ENCODE results near the gene FGF14. TPM values are rescaled to one million over a fixed set of nuclear protein-coding genes. Genes with fewer than 3 reads are reported as not detected.
"Not testable (repeated sequence)": the region's sequence is repeated elsewhere in the genome, so short reads cannot be mapped to it uniquely, and the experiment has no call there.

Gene FGF14
- total RNA-seq, 1 experiment from 2014 or later, result not detected

GRCh38 chr13:101845245-101846020 lies 556.4 kb downstream of the FGF14 start:
- no peak for TF ChIP-seq EZH2phosphoT487 (IDR thresholded peaks at IDR 0.05; ENCODE audit: borderline replicate concordance, low read length)
- no peak for TF ChIP-seq CTCF (conservative IDR thresholded peaks at IDR 0.05; ENCODE audit: low read depth, low read length)
- no peak for TF ChIP-seq EZH2 (IDR thresholded peaks at IDR 0.05; ENCODE audit: low read length, unreplicated experiment)
- no peaks in the 10 kb centered on the region for H3K9me3 ChIP-seq (ENCODE audit: low read length)
- no peak overlapping the region for H3K9ac ChIP-seq (ENCODE audit: low read length)
- no peaks in the 10 kb centered on the region for H3K36me3 ChIP-seq (ENCODE audit: low read depth, low read length)
- BruUV-seq (replicated peaks), result no TSS peak
- H3K79me2 ChIP-seq (ENCODE audit: low read length), result no peaks in the 10 kb centered on the region
- ChIA-PET CTCF (no interaction called here), POLR2A (ENCODE audit: unreplicated experiment) (no interaction called here)
- intact Hi-C loops (cut with micrococcal nuclease), result no loop called here
- H3K9me2 ChIP-seq (replicated peaks; ENCODE audit: low read length), result no peaks in the 10 kb centered on the region
- no peak overlapping the region for H3K4me2 ChIP-seq (ENCODE audit: low read length)
- peaks cover 60% of the 10 kb centered on the region; the same call in 1 of the 2 replicates for H3K27me3 ChIP-seq (ENCODE audit: low read length)
- DNase-seq, result peak; percentile 22
- H3K27ac ChIP-seq (ENCODE audit: low read length), result no peak overlapping the region
- no peaks in the 10 kb centered on the region for H4K20me1 ChIP-seq (ENCODE audit: low read length)
- H3K4me3 ChIP-seq (ENCODE audit: low read length), result no peak overlapping the region
- no peak for ATAC-seq
- H2AFZ ChIP-seq (ENCODE audit: low read length), result no peak overlapping the region
- H3F3A ChIP-seq (ENCODE audit: low read length, unreplicated experiment), result no peaks in the 10 kb centered on the region
- 0 out of 2 replicates have a peak, but pooled peaks cover 4% of the 10 kb centered on the region for H3K4me1 ChIP-seq (ENCODE audit: insufficient read depth, low read length)

- TF ChIP-seq EZH2phosphoT487 (IDR thresholded peaks at IDR 0.05; ENCODE audit: borderline replicate concordance, low read length) (no peak), CTCF (conservative IDR thresholded peaks at IDR 0.05; ENCODE audit: low read depth, low read length) (no peak), EZH2 (IDR thresholded peaks at IDR 0.05; ENCODE audit: low read length, unreplicated experiment) (no peak)
- H2AFZ ChIP-seq (ENCODE audit: low read length), result no peak overlapping the region
- H3K27ac ChIP-seq (ENCODE audit: low read length), result no peak overlapping the region
- no peak for ATAC-seq
- H3K36me3 ChIP-seq (ENCODE audit: low read depth, low read length), result no peaks in the 10 kb centered on the region
- H4K20me1 ChIP-seq (ENCODE audit: low read length), result no peaks in the 10 kb centered on the region
- no peaks in the 10 kb centered on the region for H3F3A ChIP-seq (ENCODE audit: low read length, unreplicated experiment)
- H3K4me1 ChIP-seq (ENCODE audit: insufficient read depth, low read length), result peaks cover 10% of the 10 kb centered on the region; the same call in 1 of the 2 replicates
- H3K27me3 ChIP-seq (ENCODE audit: low read length), result peaks cover 40% of the 10 kb centered on the region; the same call in 1 of the 2 replicates
- H3K4me3 ChIP-seq (ENCODE audit: low read length), result no peak overlapping the region
- ChIA-PET POLR2A (ENCODE audit: unreplicated experiment) (no interaction called here), CTCF (no interaction called here)
- no TSS peak for BruUV-seq (replicated peaks)
- H3K4me2 ChIP-seq (ENCODE audit: low read length), result no peak overlapping the region
- intact Hi-C loops (cut with micrococcal nuclease), result no loop called here
- H3K9ac ChIP-seq (ENCODE audit: low read length), result no peak overlapping the region
- no peaks in the 10 kb centered on the region for H3K9me3 ChIP-seq (ENCODE audit: low read length)
- no peak for DNase-seq
- no peaks in the 10 kb centered on the region for H3K79me2 ChIP-seq (ENCODE audit: low read length)
- H3K9me2 ChIP-seq (replicated peaks; ENCODE audit: low read length), result no peaks in the 10 kb centered on the region
Measured at GRCh38 chr13:101841698-101842097, 560.1 kb downstream of the FGF14 start.

DNA sequence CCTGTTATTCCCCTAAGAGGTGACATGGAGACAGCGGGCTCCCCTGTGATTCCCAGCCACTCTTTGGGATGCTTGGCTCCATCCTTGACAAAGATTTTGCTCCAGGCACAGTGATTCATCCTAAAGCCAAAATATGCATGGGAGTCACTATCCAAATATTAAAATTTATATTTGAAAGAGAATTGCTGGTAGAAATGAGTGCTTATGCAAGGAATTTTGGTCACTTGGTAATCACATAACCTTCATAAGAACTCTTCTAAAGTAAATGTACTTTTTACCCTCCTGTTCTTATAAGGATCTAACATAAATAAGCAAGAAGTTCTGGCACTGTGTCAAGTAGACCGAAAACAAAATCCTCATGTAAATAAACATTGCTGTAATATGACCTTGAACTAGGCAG lies 563.5 kb downstream of the FGF14 start:
- POLR2A ChIA-PET (ENCODE audit: unreplicated experiment), result no interaction called here
- CTCF ChIA-PET, result no interaction called here
- Histone ChIP-seq H3K36me3 (ENCODE audit: low read depth, low read length) (no peaks in the 10 kb centered on the region), H3K4me2 (ENCODE audit: low read length) (no peak overlapping the region), H3K9me3 (ENCODE audit: low read length) (no peaks in the 10 kb centered on the region), H3K27me3 (ENCODE audit: low read length) (peaks cover 47% of the 10 kb centered on the region), H3K79me2 (ENCODE audit: low read length) (no peaks in the 10 kb centered on the region), H3K4me1 (ENCODE audit: insufficient read depth, low read length) (peaks cover 6% of the 10 kb centered on the region; the same call in 1 of the 2 replicates), H2AFZ (ENCODE audit: low read length) (no peak overlapping the region), H3K9ac (ENCODE audit: low read length) (no peak overlapping the region), H4K20me1 (ENCODE audit: low read length) (no peaks in the 10 kb centered on the region), H3K27ac (ENCODE audit: low read length) (no peak overlapping the region), H3K9me2 (replicated peaks; ENCODE audit: low read length) (no peaks in the 10 kb centered on the region), H3K4me3 (ENCODE audit: low read length) (no peak overlapping the region), H3F3A (ENCODE audit: low read length, unreplicated experiment) (no peaks in the 10 kb centered on the region)
- ATAC-seq (peak; percentile 68), DNase-seq (peak; percentile 66)
- intact Hi-C loops (cut with micrococcal nuclease), result no loop called here
- BruUV-seq (replicated peaks), result no TSS peak
- TF ChIP-seq EZH2 (IDR thresholded peaks at IDR 0.05; ENCODE audit: low read length, unreplicated experiment), result no peak
- TF ChIP-seq EZH2phosphoT487 (IDR thresholded peaks at IDR 0.05; ENCODE audit: borderline replicate concordance, low read length), result no peak
- TF ChIP-seq CTCF (conservative IDR thresholded peaks at IDR 0.05; ENCODE audit: low read depth, low read length), result no peak

- H3K9me3 ChIP-seq (ENCODE audit: low read length); H3K27ac ChIP-seq (ENCODE audit: low read length); H3K4me2 ChIP-seq (ENCODE audit: low read length); H3K9ac ChIP-seq (ENCODE audit: low read length); DNase-seq; H3K4me1 ChIP-seq (ENCODE audit: insufficient read depth, low read length); CTCF ChIA-PET; H3K79me2 ChIP-seq (ENCODE audit: low read length); H3K4me3 ChIP-seq (ENCODE audit: low read length); ATAC-seq; H3K36me3 ChIP-seq (ENCODE audit: low read depth, low read length); POLR2A ChIA-PET (ENCODE audit: unreplicated experiment); H3K9me2 ChIP-seq (replicated peaks; ENCODE audit: low read length); H3F3A ChIP-seq (ENCODE audit: low read length, unreplicated experiment); H2AFZ ChIP-seq (ENCODE audit: low read length); intact Hi-C loops (cut with micrococcal nuclease); H4K20me1 ChIP-seq (ENCODE audit: low read length); BruUV-seq (replicated peaks): not testable (repeated sequence)
- H3K27me3 ChIP-seq (ENCODE audit: low read length), result peaks cover 47% of the 10 kb centered on the region
Measured at GRCh38 chr13:101837778-101838177, 564.1 kb downstream of the FGF14 start.

Measured in PC-3 (cell line).